OCI-LY7 (cell line): ENCODE data around the gene RET. TPM values are rescaled to one million over a fixed set of nuclear protein-coding genes. Genes with fewer than 3 reads are reported as not detected.

Experiments used
- BruUV-seq: library from RNA; stranded (reverse); fragments of 400-500 nt; replicated peaks from 2 replicates; lab custom pipeline; 2021; lab: Mats Ljungman, UMichigan
- CTCF ChIA-PET: fragments of 300-600 bp; sonication (Branson Sonifier 250); formaldehyde crosslinking; loops from one replicate; lab custom pipeline; 2022; ENCODE audit warnings: antibody characterized with exemption; ENCODE audit not compliant: unreplicated experiment; lab: Charles Lee
- POLR2A ChIA-PET: fragments of 300-600 bp; sonication (Branson Sonifier 250); formaldehyde crosslinking; loops from one replicate; lab custom pipeline; 2022; ENCODE audit warnings: antibody characterized with exemption; lab: Charles Lee
- DNase-seq: peaks from one replicate; pipeline ENCODE4 v3.0.0-alpha.2; 2015; ENCODE audit warnings: low spot score
- H2AFZ ChIP-seq: fragments of 200-600 bp; sonication (generic), shearing (Covaris generic); 2 replicates; pipeline ENCODE4 v1.6.1; 2014; ENCODE audit warnings: mild to moderate bottlenecking, antibody characterized with exemption, low read length, moderate library complexity
- H3K27ac ChIP-seq: fragments of 200-600 bp; sonication (generic); 2 replicates; pipeline ENCODE4 v1.5.1; 2014; ENCODE audit warnings: mixed run types, low read depth, mild to moderate bottlenecking, moderate library complexity, low read length, inconsistent platforms; ENCODE audit not compliant: poor library complexity, severe bottlenecking
- H3K36me3 ChIP-seq: fragments of 200-600 bp; sonication (generic); 2 replicates; pipeline ENCODE4 v1.6.1; 2014; ENCODE audit warnings: mild to moderate bottlenecking, antibody characterized with exemption, low read length, moderate library complexity, mixed read lengths; ENCODE audit not compliant: insufficient read depth
- H3K4me1 ChIP-seq: fragments of 200-600 bp; sonication (generic); 2 replicates; pipeline ENCODE4 v1.5.1; 2014; ENCODE audit warnings: mild to moderate bottlenecking, low read length; ENCODE audit not compliant: insufficient read depth, poor library complexity, severe bottlenecking
- H3K4me2 ChIP-seq: fragments of 200-600 bp; sonication (generic); 2 replicates; pipeline ENCODE4 v1.6.1; 2014; ENCODE audit warnings: mild to moderate bottlenecking, low read length
- H3K4me3 ChIP-seq: fragments of 200-600 bp; sonication (generic); 2 replicates; pipeline ENCODE4 v1.5.1; 2014; ENCODE audit warnings: mild to moderate bottlenecking, low read depth, low read length; ENCODE audit not compliant: poor library complexity, severe bottlenecking
- H3K79me2 ChIP-seq: fragments of 200-600 bp; sonication (generic); 2 replicates; pipeline ENCODE4 v1.6.1; 2016; ENCODE audit warnings: low read depth, mild to moderate bottlenecking, low read length, moderate library complexity, mixed read lengths; ENCODE audit not compliant: insufficient read depth
- H3K9me2 ChIP-seq: fragments of 200-600 bp; sonication (generic); 2 replicates; pipeline ENCODE4 v1.6.1; 2016; ENCODE audit warnings: mild to moderate bottlenecking, low read length, mixed read lengths; ENCODE audit not compliant: insufficient read depth
- H3K9me3 ChIP-seq: fragments of 200-600 bp; sonication (generic); 2 replicates; pipeline ENCODE4 v1.6.1; 2014; ENCODE audit warnings: mild to moderate bottlenecking, mixed run types, low read length, mixed read lengths
- H4K20me1 ChIP-seq: fragments of 200-600 bp; sonication (generic); 2 replicates; pipeline ENCODE4 v1.6.1; 2014; ENCODE audit warnings: mild to moderate bottlenecking, antibody characterized with exemption, low read length, moderate library complexity, mixed read lengths; ENCODE audit not compliant: insufficient read depth
- CTCF ChIP-seq: fragments of 200-600 bp; sonication (generic); conservative IDR thresholded peaks from 2 replicates; pipeline ENCODE4 v1.5.1; 2014; ENCODE audit warnings: mild to moderate bottlenecking, antibody characterized with exemption, low read length, moderate library complexity, mixed read lengths
- EZH2phosphoT487 ChIP-seq: fragments of 200-600 bp; sonication (generic); IDR thresholded peaks from 2 replicates; pipeline ENCODE4 v1.6.1; 2018; ENCODE audit warnings: low read depth, borderline replicate concordance, mild to moderate bottlenecking, mixed run types, antibody characterized with exemption, low read length, moderate library complexity, mixed read lengths
- intact Hi-C: fragments of 100-400 bp; cut with micrococcal nuclease; formaldehyde crosslinking; loops from one replicate; pipeline ENCODE4 v1.10.0; 2022; ENCODE audit not compliant: unreplicated experiment
- total RNA-seq, 2 experiments: library from RNA; depleted of rRNA in 1 of 2; stranded (reverse); fragments of >200 nt in 1 of 2; shearing (Covaris generic) in 1 of 2; gene quantifications; 2 replicates each; pipeline ENCODE4 v1.2.3, GENCODE V29; 2014 to 2022

RET gene
- total RNA-seq, 2 experiments from 2014 or later: 0.06 TPM; not detected in 1

- Histone ChIP-seq H3K9me2 (no peaks in the 10 kb centered on the region), H3K27ac (peak overlapping the region; percentile 62), H3K4me2 (peak overlapping the region; percentile 77), H2AFZ (peak overlapping the region; percentile 54), H3K9me3 (no peaks in the 10 kb centered on the region), H3K4me1 (peaks cover 49% of the 10 kb centered on the region), H4K20me1 (no peaks in the 10 kb centered on the region), H3K36me3 (no peaks in the 10 kb centered on the region), H3K79me2 (no peaks in the 10 kb centered on the region), H3K4me3 (peak overlapping the region; percentile 49)
- BruUV-seq: no TSS peak
- intact Hi-C loops: no loop called here
- POLR2A ChIA-PET: no interaction called here
- DNase-seq: no peak
- CTCF ChIA-PET: no interaction called here
- TF ChIP-seq CTCF (no peak), EZH2phosphoT487 (no peak)
These were observed 50.6 kb downstream of the RET start for GRCh38 chr10:43127442-43127841.

- TF ChIP-seq CTCF (no peak), EZH2phosphoT487 (no peak)
- Histone ChIP-seq H3K4me1 (peaks cover 58% of the 10 kb centered on the region), H3K9me3 (no peaks in the 10 kb centered on the region), H2AFZ (no peak overlapping the region; the same call in 1 of the 2 replicates), H4K20me1 (no peaks in the 10 kb centered on the region), H3K79me2 (no peaks in the 10 kb centered on the region), H3K4me2 (peak overlapping the region; percentile 77; the same call in 1 of the 2 replicates), H3K9me2 (no peaks in the 10 kb centered on the region), H3K4me3 (no peak overlapping the region), H3K27ac (no peak overlapping the region), H3K36me3 (no peaks in the 10 kb centered on the region)
- intact Hi-C loops: no loop called here
- ChIA-PET CTCF (interaction anchor here (1.2 kb wide), 1 partner anchor 11 kb away, joined by 3 read pairs; no protein-coding TSS in a partner anchor), POLR2A (no interaction called here)
- BruUV-seq: no TSS peak
- DNase-seq: no peak
These were observed 51.5 kb downstream of the RET start for GRCh38 chr10:43128331-43128730.

- Histone ChIP-seq H3K4me3 (no peak overlapping the region), H4K20me1 (no peaks in the 10 kb centered on the region), H3K36me3 (no peaks in the 10 kb centered on the region), H3K4me1 (peaks cover 66% of the 10 kb centered on the region), H2AFZ (no peak overlapping the region), H3K9me3 (no peaks in the 10 kb centered on the region), H3K4me2 (no peak overlapping the region), H3K27ac (no peak overlapping the region), H3K9me2 (no peaks in the 10 kb centered on the region), H3K79me2 (no peaks in the 10 kb centered on the region)
- CTCF ChIA-PET: interaction anchor here (0.6 to 1.2 kb wide), 2 partner anchors 10 to 76 kb away, joined by 3 to 14 read pairs; no protein-coding TSS in a partner anchor
- intact Hi-C loops: no loop called here
- TF ChIP-seq EZH2phosphoT487: no peak
- TF ChIP-seq CTCF: no peak
- POLR2A ChIA-PET: interaction anchor here (0.7 to 1.0 kb wide), 2 partner anchors 8 to 11 kb away, joined by 3 to 4 read pairs; no protein-coding TSS in a partner anchor
- no TSS peak for BruUV-seq
- no peak for DNase-seq
These were observed 52.3 kb downstream of the RET start for GRCh38 chr10:43128958-43129706.
